Stimulated activated CD8-positive, alpha-beta memory T cell treated with anti-CD3 and anti-CD28 coated beads, Interleukin-4, amount 100 ng/mL, for 4 hours (primary cell): ENCODE measurements around the gene EEF2.
"Not testable (repeated sequence)": the region's sequence is repeated elsewhere in the genome, so short reads cannot be mapped to it uniquely, and the experiment has no call there.

Experiments used
- DNase-seq, 2 donors: peaks; one replicate each; pipeline ENCODE4 v3.0.0-alpha.2; 2020; ENCODE audit warnings: low read depth in 2 of 2, low spot score in 1 of 2

Gene EEF2

DNA sequence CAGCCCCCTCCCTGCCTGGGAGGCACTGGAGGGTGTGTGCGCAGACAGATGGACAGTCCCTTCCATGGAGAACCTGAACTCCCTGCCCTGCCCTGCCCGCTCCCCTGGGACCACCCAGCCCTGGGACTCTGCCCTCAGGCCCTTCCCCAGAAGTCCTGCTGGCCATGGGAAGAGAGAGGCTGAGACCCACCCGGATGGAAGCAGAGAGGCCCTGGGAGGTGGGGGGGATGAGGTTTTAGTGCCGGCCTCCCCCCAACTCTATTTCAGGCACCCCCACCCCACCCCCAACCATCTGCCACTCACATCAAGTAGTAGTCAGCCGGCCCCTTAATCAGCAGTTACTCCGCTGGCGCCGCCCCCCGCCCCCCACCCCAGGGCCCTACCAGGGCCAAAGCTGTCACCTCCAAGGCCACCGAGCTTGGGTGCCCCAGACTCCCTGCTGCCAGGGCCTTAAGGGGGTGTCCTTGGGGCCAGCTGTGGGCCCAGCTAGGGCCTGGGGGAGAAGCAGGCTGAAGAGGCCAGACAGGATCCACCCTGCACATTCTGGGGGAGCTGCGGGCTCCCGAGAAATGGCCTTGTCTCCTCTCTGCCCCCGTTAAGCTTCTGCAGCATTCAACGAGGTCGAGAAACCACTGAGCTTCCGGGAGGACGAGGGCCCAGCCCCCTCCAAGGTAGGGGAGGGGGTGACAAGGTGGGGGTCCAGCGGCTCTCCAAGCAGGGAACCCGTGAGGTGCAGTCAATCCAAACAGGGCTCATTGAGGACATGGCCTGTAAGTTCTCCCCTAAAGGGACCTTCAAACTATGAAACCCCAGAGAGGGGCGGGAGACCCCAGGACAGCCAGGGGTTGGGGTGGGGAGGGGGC is 35.0 kb downstream of the EEF2 start:
- DNase-seq = no peak

DNA sequence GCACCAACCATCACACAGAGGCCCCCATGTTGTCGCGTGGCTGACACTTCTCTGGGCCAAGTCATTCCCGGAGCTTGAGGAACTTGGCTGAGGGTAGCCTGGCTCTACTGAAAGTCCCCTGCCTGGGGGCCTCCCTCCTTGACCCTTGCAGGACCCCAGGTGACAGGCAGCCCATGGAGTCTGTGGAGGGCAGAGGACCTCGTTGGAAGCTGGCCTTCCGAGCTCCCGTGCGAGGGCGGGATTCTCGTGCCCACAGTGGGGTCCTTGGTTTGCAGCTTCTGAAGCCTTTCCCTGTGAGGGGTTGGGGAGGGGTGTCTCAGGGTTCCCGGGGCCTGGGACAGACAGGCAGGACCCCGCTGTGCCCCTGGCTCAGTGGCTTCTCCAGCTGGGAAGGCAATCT is 36.0 kb downstream of the EEF2 start:
- DNase-seq = no peak

DNA sequence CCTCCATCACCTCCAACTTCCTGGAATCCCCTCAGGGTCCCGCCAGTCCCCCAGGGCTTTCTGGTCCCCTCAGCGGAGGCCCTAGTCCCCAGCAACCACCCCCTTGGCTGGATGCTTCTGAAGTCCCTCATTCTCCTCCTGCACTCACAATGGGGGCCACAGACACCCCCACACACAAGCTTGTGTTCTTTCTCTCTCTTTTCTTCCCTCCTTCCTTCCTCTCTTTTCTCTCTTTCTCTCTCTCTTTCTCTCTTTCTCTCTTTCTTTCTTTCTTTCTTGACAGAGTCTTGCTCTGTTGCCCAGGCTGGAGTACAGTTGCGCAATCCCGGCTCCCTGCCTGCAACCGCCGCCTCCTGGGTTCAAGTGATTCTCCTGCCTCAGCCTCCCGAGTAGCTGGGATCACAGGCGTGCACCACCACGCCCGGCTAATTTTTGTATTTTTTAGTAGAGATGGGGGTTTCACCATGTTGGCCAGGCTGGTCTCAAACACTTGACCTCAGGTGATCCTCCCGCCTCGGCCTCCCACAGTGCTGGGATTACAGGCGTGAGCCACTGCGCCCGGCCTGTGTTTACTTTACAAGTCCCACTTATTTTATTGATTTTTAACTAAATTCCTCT is 37.8 kb downstream of the EEF2 start:
- not testable (repeated sequence) for DNase-seq

DNA sequence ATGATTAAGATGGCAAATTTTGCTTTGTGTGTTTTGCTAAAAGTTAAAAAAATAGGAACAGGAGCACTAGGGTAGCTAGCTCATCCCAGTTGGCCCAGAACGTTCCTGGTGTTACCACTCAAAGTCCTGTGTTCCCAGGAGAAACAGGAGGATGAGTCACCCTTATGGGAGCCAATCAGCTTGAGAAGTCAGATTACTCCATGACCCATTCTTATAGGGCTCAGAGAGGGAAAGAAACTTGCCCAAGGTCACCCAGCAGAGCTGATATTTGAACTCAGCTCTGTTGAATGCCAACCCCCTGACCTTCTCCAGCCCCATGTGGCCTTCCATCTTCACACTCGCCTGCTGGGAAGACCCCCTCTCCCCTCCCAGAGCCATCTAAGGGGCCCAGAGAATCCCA is 39.4 kb downstream of the EEF2 start:
- no peak for DNase-seq

DNA sequence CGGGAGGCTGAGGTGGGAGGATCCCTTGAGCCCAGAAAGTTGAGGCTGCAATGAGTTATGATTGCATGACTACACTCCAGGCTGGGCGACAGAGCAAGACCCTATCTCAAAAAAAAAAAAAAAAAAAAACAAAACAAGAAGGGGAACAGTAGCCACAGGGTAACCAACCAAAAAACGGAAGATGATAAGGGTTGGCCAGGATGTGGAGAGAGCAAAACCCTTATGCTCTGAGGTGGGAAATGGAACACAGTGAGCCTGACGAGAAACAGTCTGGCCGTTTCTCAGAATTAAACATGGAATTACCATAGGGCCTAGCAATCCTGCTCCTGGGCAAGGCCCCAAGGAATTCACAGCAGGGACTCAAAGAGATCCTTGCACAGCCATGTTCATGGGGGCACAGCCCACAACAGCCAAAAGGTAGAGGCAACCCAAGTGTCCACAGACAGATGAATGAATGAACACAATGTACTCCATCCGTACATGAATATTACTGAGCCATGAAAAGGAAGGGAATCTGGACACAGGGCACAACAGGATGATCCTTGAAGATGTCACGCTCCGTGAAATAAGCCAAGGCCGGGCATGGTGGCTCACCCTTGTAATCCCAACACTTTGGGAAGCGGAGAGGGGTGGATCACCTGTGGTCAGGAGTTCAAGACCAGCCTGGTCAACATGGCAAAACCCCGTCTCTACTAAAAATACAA is 41.1 kb downstream of the EEF2 start:
- DNase-seq = no peak

DNA sequence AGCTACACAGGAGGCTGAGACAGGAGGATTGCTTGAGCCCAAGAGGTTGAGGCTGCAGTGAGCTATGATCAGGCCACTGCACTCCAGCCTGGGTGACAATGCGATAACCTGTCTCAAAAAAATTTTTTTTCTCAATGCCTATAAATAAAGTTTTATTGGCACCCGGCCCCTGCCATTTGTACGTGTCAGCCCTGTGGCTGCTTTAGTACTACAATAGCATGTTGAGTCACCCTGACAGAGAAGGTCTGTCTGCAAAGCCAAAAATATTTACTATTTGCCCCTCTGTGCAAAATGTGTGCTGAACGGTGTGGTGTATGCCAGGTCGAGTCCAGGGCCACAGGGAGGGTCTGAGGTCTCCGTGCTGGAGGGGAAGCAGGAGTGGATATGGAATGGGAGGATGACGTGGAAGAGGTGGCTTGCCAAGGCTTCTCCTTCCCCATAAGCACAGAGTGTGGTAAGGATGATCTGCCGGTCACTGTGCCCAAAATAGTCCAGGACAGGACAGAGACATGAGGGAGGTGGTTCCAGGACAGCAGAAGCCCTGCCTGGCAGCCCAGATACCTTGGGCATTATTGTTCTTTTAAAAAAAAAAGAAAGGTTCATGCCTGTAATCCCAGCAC is 42.4 kb downstream of the EEF2 start:
- no peak for DNase-seq

DNA sequence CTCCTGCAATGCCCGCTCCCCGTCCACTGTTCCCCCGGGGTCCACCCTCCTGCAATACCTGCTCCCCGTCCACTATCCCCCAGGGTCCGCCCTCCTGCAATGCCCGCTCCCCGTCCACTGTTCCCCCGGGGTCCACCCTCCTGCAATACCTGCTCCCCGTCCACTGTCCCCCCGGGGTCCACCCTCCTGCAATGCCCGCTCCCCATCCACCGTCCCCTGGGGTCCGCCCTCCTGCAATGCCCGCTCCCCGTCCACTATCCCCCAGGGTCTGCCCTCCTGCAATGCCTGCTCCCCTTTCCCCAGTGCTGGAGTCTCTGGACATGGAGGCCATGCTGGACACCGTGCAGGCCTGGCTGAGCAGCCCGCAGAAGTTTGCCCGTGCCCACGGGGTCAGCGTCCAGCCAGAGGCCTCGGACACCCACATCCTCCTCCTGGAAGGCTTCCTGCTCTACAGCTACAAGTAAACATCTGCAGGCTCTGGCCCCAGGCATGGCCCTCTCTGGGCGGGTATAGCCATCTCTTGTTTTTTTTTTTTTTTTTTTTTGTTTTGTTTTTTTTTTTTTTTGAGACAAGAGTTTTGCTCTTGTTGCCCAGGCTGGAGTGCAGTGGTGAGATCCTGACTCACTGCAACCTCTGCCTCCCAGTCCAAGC is 46.8 kb downstream of the EEF2 start:
- not testable (repeated sequence) for DNase-seq

DNA sequence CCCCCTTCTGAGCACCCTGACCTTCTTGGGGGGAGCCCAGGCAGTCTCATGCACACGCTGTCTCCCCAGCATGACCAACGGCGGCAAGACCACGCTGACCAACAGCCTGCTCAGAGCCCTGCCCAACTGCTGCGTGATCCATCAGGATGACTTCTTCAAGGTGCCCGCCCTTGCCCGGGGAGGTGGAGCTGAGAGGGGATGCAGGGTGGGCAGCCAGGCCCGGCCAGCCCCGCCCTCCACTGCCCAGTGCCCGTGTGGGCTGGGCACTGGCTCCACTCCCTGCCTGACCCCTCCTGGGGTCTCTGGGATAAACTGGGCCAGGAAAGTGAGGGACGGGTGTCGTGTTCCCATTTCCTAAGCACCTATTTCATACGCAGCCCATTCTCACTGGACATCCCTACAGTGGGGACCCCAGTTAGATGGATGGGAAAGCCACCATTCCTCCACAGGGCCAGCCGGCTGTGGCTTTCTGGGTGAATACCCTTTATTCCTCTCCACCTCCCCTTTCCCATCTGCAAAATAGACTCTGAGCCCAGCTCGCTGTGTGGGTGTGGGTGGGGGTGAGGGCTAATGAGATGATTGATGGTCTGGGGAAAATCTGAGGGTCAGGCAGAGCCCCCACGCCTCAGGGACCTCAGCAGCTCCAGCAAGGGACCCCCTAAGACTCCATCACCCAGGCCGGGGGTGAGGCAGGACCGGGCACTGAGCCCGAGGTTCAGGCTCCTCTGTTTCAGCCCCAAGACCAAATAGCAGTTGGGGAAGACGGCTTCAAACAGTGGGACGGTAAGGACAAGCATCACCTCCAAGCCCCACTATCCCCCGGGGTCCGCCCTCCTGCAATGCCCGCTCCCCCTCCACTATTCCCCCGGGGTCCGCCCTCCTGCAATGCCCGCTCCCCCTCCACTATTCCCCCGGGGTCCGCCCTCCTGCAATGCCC is 48.5 kb downstream of the EEF2 start:
- DNase-seq = no peak

DNA sequence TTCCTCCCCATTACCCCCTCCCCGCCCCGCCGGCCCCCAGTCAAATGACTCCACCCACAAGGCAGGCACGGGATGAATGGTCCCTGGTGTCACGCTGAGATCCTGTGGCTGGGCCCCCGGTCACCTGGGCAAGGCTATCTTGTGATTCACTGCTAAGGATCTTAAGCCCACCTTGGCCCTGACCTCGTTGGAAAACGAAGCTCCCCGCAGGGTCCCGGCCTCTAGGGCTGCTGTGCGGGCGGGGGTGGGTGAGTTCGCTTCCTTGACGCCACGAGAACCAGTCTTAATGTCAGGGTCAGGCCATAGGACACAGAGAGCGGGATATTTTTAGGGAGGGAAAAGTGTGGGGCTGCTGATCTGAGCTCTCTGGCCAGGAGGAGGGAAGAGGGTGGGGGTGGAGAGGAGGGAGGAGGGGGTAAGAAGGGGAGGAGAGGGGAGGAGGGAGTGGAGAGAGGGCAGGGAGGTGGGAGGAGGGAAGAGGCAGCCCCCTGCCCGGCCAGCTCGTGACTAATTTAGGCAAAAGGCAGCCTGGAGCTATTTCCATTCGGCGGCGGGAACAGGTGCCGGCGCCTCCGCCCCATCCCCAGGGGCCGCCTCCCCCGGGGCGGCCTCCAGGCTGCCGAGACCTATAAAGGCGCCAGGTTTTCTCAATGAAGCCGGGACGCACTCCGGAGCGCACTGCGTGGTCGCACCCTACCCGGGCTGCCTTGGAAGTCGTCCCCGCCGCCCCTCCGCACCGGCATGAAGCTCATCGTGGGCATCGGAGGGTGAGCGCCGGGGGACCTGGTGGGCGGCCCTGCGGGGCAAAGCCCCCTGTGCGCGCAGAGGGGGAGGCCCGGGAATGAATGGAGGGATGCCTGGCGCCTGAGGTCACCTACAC is 52.1 kb downstream of the EEF2 start, which contains the start of gene NMRK2:
NMRK2 (plus strand) TSS at position 139 of the 880 bp plus-strand sequence; CDS start at position 742, 603 bp downstream.
- DNase-seq = no peak

DNA sequence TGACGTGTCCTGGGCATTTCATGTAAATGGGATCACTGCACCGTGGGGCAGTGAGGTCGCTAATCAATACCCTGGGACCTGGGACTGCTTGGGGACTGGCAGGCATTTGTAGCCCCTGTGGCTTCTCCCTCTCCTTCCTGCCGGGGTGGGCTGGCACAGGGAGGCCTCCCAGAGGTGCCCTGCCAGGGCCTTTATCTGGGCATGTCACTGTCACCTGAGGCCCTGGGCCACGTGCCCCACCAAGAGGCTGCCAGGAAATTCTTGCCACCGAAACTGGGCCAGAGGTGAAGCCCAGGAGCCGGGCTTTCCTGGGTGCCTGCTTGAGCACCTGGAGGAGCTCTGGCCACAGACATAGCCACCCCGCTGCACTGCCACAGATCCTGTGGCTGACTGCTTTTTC is 54.2 kb downstream of the EEF2 start:
- DNase-seq = no peak
